Uterus (tissue), 4 donors: Measurements from ENCODE around the gene IFITM5. TPM values are rescaled to one million over a fixed set of nuclear protein-coding genes. Genes with fewer than 3 reads are reported as not detected.

Source experiments
- DNase-seq, 2 donors: peaks; one replicate each; pipeline ENCODE4 v3.0.0-alpha.2; 2019 to 2020
- H3K27ac ChIP-seq, 2 donors: fragments of 200-600 bp; sonication (generic); 1 replicate in 1 of 2; 2 replicates in 1 of 2; pipeline ENCODE4 v1.5.1; 2016 to 2018
- H3K27me3 ChIP-seq, 2 donors: fragments of 200-600 bp; sonication (generic); one replicate each; pipeline ENCODE4 v1.5.1; 2018 to 2019; ENCODE audit warnings: control low read depth in 1 of 2
- H3K36me3 ChIP-seq, 2 donors: fragments of 200-600 bp; sonication (generic); one replicate each; pipeline ENCODE4 v1.5.1; 2019; ENCODE audit warnings: control low read depth in 1 of 2
- H3K4me1 ChIP-seq, 2 donors: fragments of 200-600 bp; sonication (generic); one replicate each; pipeline ENCODE4 v1.5.1; 2018 to 2019; ENCODE audit warnings: control low read depth in 1 of 2
- H3K4me3 ChIP-seq, 2 donors: fragments of 200-600 bp; sonication (generic); 1 replicate in 1 of 2; 2 replicates in 1 of 2; pipeline ENCODE4 v1.5.1; 2018 to 2019; ENCODE audit warnings: mild to moderate bottlenecking in 1 of 2
- H3K9me3 ChIP-seq, 2 donors: fragments of 200-600 bp; sonication (generic); one replicate each; pipeline ENCODE4 v1.5.1; 2019; ENCODE audit warnings: control low read depth in 1 of 2
- POLR2A ChIP-seq, 2 donors: fragments of 450-650 bp; IDR thresholded peaks; one replicate each; pipeline ENCODE4 v1.6.1; 2016; ENCODE audit warnings: antibody characterized with exemption in 2 of 2, mild to moderate bottlenecking in 1 of 2, moderate library complexity in 1 of 2
- intact Hi-C: fragments of 100-400 bp; cut with DNase I; formaldehyde crosslinking; loops from one replicate; pipeline ENCODE4 v1.15.1; 2023; ENCODE audit warnings: low total_unique reads
- total RNA-seq, 4 donors: library from RNA; depleted of rRNA in 3 of 4; stranded (reverse); fragments of >200 nt in 3 of 4; gene quantifications; one replicate each; pipeline versions ENCODE4 v1.1.0 to v1.2.4, GENCODE V29; 2014 to 2023
- TF ChIP-seq, protein P1 (sequence below), 4 experiments: fragments of 200-600 bp in 2 of 4; fragments of 450-650 bp in 2 of 4; sonication (generic) in 2 of 4; IDR thresholded peaks; one replicate each; pipeline ENCODE4 v1.5.1; 2016 to 2019; ENCODE audit warnings: antibody characterized with exemption in 4 of 4, mild to moderate bottlenecking in 2 of 4, moderate library complexity in 1 of 4
- donor health status: DM: yes; HTN: yes; CAD: no.

IFITM5 gene
- total RNA-seq, 4 donors from 2014 or later, result not detected

DNA sequence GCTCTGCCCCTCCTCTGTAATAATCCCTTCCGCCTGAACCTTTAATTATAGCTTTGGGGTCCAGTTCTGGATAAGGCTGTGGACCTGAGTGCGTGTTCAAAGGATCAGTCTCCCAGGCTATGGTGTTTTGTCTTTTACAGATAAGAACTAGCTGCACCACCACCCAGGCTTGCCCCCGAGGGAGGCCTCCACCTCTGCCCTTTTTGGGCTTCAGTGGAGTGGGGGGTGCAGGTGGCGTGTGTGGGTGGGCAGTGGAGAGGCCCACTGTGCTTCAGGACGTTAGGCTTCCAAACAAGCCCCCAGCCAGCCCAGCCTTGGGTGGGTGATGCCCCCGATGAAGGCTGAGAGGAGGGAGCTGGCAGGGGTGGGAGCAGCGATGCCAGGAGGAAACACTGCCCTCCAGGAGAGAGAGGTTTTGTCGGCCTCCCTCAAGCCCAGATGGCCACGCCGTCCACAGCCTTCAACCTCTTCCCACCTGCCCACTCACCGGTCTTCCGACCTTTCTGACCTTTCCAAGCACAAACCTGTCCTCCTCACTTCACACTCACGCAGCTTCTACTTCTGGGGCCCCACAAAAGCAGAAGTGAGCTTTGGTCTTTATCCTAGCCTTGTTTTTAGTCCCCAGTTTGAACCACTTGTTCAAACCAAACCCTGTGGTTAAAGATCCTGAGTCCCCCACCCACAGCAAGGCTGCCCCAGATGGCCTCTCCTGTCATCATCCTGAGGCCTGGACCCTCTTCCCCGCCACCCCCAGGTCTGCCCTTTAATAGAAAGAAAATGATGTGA is 42.2 kb downstream of the IFITM5 start:
- no peak for DNase-seq
- Histone ChIP-seq H3K9me3 (no peaks in the 10 kb centered on the region), H3K36me3 (no peaks in the 10 kb centered on the region), H3K4me1 (no peaks in the 10 kb centered on the region), H3K4me3 (no peak overlapping the region), H3K27ac (no peak overlapping the region), H3K27me3 (no peaks in the 10 kb centered on the region)
- intact Hi-C loops, result no loop called here
- TF ChIP-seq, protein P1, sequence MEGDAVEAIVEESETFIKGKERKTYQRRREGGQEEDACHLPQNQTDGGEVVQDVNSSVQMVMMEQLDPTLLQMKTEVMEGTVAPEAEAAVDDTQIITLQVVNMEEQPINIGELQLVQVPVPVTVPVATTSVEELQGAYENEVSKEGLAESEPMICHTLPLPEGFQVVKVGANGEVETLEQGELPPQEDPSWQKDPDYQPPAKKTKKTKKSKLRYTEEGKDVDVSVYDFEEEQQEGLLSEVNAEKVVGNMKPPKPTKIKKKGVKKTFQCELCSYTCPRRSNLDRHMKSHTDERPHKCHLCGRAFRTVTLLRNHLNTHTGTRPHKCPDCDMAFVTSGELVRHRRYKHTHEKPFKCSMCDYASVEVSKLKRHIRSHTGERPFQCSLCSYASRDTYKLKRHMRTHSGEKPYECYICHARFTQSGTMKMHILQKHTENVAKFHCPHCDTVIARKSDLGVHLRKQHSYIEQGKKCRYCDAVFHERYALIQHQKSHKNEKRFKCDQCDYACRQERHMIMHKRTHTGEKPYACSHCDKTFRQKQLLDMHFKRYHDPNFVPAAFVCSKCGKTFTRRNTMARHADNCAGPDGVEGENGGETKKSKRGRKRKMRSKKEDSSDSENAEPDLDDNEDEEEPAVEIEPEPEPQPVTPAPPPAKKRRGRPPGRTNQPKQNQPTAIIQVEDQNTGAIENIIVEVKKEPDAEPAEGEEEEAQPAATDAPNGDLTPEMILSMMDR (IDR thresholded peaks at IDR 0.05), result no peak
- no peak for TF ChIP-seq POLR2A (IDR thresholded peaks at IDR 0.05)

DNA sequence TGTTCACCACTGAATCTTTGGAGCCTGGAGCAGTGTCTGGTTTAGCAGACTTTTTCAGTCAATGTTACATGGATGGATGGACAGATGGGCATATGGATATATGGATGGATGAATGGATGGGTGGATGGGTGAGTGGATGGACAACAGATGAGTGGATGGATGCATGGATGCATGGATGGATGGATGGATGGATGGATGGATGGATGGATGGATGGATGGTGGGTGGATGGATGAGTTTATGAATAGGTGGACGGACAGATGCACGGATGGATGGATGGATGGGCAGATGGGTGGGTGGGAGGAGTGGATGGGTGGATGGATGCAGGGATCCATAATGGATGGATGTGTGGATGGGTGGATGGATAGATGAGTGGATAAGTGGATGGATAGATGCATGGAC is 43.5 kb downstream of the IFITM5 start:
- no peak for DNase-seq
- intact Hi-C loops, result no loop called here
- Histone ChIP-seq H3K4me3 (no peak overlapping the region), H3K4me1 (no peaks in the 10 kb centered on the region), H3K9me3 (no peaks in the 10 kb centered on the region), H3K27ac (no peak overlapping the region), H3K27me3 (no peaks in the 10 kb centered on the region), H3K36me3 (no peaks in the 10 kb centered on the region)
- no peak for TF ChIP-seq POLR2A (IDR thresholded peaks at IDR 0.05)
- TF ChIP-seq, protein P1 (IDR thresholded peaks at IDR 0.05), result no peak

GRCh38 chr11:255176-255575 is 44.1 kb downstream of the IFITM5 start:
- DNase-seq, result no peak
- intact Hi-C loops, result no loop called here
- Histone ChIP-seq H3K4me3 (no peak overlapping the region), H3K4me1 (no peaks in the 10 kb centered on the region), H3K36me3 (no peaks in the 10 kb centered on the region), H3K9me3 (no peaks in the 10 kb centered on the region), H3K27ac (no peak overlapping the region), H3K27me3 (no peaks in the 10 kb centered on the region)
- no peak for TF ChIP-seq POLR2A (IDR thresholded peaks at IDR 0.05)
- TF ChIP-seq, protein P1 (IDR thresholded peaks at IDR 0.05), result no peak

DNA sequence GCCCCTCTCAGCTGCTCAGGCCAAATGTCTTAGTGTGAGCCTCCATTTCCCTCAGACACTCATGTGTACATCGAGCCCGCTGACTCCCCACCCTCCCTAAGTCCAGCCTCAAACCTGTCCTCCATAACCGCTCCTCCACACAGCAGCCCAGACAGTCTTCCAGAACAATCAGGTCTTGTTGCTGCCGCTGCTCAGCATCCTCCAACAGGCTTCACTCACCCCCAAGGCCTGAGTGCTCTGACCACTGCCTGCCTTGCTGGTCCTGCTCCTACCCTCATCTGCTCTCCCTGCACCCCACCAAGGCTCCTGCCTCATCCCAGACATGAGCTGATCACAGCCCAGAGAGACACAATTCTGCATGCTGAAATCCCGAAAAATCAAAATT is 45.4 kb downstream of the IFITM5 start:
- intact Hi-C loops, result no loop called here
- Histone ChIP-seq H3K27ac (no peak overlapping the region), H3K4me3 (no peak overlapping the region), H3K36me3 (no peaks in the 10 kb centered on the region), H3K9me3 (no peaks in the 10 kb centered on the region), H3K27me3 (no peaks in the 10 kb centered on the region), H3K4me1 (no peaks in the 10 kb centered on the region)
- no peak for DNase-seq
- TF ChIP-seq, protein P1 (IDR thresholded peaks at IDR 0.05), result no peak
- TF ChIP-seq POLR2A (IDR thresholded peaks at IDR 0.05), result no peak

DNA sequence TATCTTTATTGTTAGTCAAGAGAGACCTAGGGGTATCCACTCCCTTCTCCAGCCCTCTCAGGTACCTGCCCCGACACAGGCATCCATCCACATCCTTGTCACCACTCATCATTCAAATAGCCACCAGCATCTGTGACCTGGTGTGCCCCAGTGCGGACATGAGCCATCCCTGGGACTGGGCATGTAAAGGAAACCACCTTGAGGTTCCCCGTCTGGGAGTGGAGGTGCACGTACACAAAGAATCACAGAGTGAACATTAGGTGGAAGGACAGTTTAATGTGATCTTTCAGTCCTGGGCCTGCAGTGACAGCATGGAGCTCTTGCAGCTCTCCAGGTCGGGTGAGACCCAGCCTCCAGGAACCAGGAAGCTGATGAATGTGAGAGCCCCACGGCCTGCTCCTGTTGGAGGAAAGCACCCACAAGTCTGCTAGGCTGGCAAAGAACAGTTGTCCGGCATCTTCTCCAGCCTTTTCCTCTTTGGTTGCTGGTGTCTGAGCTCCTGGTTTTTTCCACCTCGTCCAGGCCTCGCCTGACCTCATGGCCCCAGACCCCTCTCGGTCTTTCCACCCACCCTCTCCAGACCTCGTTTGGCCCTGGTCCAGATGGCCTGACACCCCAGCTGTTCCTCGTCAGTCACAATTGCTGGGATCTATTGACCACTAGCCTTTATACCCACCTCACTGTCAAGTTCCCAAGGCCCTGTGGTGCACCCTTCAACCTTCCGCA is 46.0 kb downstream of the IFITM5 start:
- DNase-seq, result no peak
- H3K4me1 ChIP-seq, result no peaks in the 10 kb centered on the region
- intact Hi-C loops, result no loop called here
- no peaks in the 10 kb centered on the region for H3K27me3 ChIP-seq
- H3K27ac ChIP-seq, result no peak overlapping the region
- H3K36me3 ChIP-seq, result no peaks in the 10 kb centered on the region
- H3K9me3 ChIP-seq, result no peaks in the 10 kb centered on the region
- TF ChIP-seq, protein P1 (IDR thresholded peaks at IDR 0.05), result no peak
- TF ChIP-seq POLR2A (IDR thresholded peaks at IDR 0.05), result no peak
- H3K4me3 ChIP-seq, result no peak overlapping the region
